Stimulated activated naive CD8-positive, alpha-beta T cell treated with anti-CD3 and anti-CD28 coated beads, Interleukin-15, Interleukin-2, amounts not matched to agents 100 ng/mL and 50 ng/mL, for 24 hours (primary cell): Measurements from ENCODE around the gene PRKN.

ENCODE experiments used
- H3K27ac Mint-ChIP-seq: one replicate; pipeline ENCODE4 v1.8.0; 2021; ENCODE audit warnings: mild to moderate bottlenecking, mixed read lengths
- H3K27me3 Mint-ChIP-seq: one replicate; pipeline ENCODE4 v1.8.0; 2021; ENCODE audit warnings: mixed read lengths
- H3K36me3 Mint-ChIP-seq: one replicate; pipeline ENCODE4 v1.8.0; 2021; ENCODE audit warnings: low read depth, mixed read lengths
- H3K4me1 Mint-ChIP-seq: one replicate; pipeline ENCODE4 v1.8.0; 2021; ENCODE audit warnings: low read depth, mixed read lengths
- H3K4me3 Mint-ChIP-seq: one replicate; pipeline ENCODE4 v1.8.0; 2021; ENCODE audit warnings: mild to moderate bottlenecking, mixed read lengths
- H3K9me3 Mint-ChIP-seq: one replicate; pipeline ENCODE4 v1.8.0; 2021; ENCODE audit warnings: mixed read lengths

PRKN gene

DNA sequence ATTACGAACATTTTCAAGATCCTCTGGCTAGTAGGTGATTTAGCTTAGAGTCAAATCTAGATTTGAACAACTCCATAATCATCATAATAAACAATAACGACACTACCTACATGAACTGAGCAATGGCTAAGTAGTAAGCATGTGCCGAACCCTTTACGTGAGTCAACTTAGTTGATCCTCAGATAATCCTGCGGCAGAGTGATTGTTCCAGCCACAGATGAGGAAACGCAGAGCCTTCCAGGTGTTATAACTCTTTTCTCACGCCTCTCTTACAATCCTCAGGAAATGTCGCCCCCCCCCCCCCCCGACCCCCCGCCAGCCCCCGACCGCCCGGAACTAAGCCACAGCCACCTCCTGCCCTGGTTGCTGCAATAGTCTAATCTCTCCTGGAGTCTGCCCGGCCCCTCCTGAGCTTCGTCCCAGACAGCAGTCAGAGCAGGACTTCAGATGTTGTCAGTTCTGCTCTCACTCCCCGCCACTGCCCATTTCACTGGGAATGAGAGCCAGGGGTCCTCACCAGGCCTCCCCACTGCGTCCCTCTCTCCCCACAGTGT is 1312.2 kb downstream of the PRKN start:
- H3K9me3 Mint-ChIP-seq: no peaks in the 10 kb centered on the region
- H3K4me3 Mint-ChIP-seq: no peak overlapping the region
- H3K36me3 Mint-ChIP-seq: no peaks in the 10 kb centered on the region
- H3K27me3 Mint-ChIP-seq: peaks cover 7% of the 10 kb centered on the region
- H3K27ac Mint-ChIP-seq: no peak overlapping the region
- H3K4me1 Mint-ChIP-seq: no peaks in the 10 kb centered on the region

DNA sequence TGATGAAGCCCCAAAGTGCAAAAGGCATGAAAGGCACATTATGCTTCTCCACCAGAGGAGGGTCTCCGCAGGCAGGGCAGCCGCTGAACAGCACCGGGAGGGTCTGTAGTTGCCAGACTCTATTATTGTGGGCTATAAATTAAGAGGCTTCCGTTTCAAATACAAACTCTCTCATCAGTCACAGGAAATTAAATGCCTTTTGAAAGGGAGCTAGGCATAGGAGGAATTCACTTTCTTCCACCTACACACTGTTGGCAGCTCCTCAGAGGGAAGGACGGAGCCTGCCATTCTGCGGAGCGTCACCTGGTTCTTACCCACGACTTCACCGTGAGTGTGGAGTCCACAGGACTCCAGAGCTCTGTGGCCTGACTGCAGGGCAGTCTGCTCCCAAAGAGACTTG is 1312.9 kb downstream of the PRKN start:
- Mint-ChIP-seq H3K27me3 (peaks cover 6% of the 10 kb centered on the region), H3K4me3 (no peak overlapping the region), H3K4me1 (no peaks in the 10 kb centered on the region), H3K9me3 (no peaks in the 10 kb centered on the region), H3K27ac (no peak overlapping the region), H3K36me3 (no peaks in the 10 kb centered on the region)

GRCh38 chr6:161414180-161414579 is 1313.4 kb downstream of the PRKN start:
- peaks cover 4% of the 10 kb centered on the region for H3K27me3 Mint-ChIP-seq
- no peaks in the 10 kb centered on the region for H3K9me3 Mint-ChIP-seq

DNA sequence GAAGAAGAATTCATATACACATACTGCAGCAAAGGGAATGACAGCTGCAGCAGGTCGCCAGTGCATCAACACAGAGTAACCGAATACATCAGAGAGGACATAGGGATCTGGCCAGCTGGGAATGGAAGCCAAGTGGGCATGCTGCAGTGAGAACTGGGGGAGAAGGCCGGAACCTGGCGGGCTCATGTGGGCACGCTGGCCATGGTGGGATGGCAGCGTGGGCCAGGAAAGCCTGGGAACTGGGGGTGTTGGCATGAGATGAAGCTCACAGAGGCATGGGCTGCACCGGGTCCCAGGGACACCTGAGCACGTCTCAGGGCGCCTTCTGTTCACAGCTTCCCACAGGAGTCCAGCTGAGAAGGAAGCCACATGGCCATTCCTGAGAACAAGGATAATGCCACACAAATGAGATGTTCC is 1314.2 kb downstream of the PRKN start:
- Mint-ChIP-seq H3K9me3 (no peaks in the 10 kb centered on the region), H3K36me3 (no peaks in the 10 kb centered on the region), H3K4me1 (no peaks in the 10 kb centered on the region), H3K27me3 (no peaks in the 10 kb centered on the region), H3K27ac (no peak overlapping the region), H3K4me3 (no peak overlapping the region)

More at GRCh38 chr6:161414180-161414579, 1313.4 kb downstream of the PRKN start:
- Mint-ChIP-seq H3K4me3 (no peak overlapping the region), H3K36me3 (no peaks in the 10 kb centered on the region), H3K27ac (no peak overlapping the region), H3K4me1 (no peaks in the 10 kb centered on the region)

GRCh38 chr6:161412795-161413194 is 1314.8 kb downstream of the PRKN start:
- no peaks in the 10 kb centered on the region for H3K9me3 Mint-ChIP-seq
- H3K4me1 Mint-ChIP-seq: no peaks in the 10 kb centered on the region
- no peak overlapping the region for H3K27ac Mint-ChIP-seq
- no peaks in the 10 kb centered on the region for H3K27me3 Mint-ChIP-seq
- H3K36me3 Mint-ChIP-seq: no peaks in the 10 kb centered on the region
- H3K4me3 Mint-ChIP-seq: no peak overlapping the region

- Mint-ChIP-seq H3K27ac (no peak overlapping the region), H3K4me1 (no peaks in the 10 kb centered on the region), H3K4me3 (no peak overlapping the region), H3K27me3 (no peaks in the 10 kb centered on the region), H3K36me3 (no peaks in the 10 kb centered on the region), H3K9me3 (no peaks in the 10 kb centered on the region)
These were observed 1316.2 kb downstream of the PRKN start for GRCh38 chr6:161411265-161411944.

DNA sequence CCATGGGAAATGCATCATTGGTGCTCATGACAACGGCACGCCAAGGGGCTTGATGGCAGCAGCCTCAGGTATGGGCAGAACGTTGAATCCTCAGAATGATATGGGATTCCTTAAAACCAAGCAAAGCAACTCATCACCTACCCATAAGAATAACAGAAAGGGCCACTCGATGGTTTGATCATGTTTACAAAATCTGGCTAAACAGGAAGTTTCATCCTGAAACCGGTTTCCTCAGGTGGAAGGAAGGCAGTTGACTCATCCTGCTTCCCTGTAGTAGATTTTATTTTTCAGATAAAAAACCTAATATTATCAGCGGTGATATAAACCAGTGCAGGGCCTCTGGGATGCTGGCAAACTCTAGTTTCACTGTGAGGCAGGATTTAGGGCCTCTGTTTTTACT is 1316.8 kb downstream of the PRKN start:
- Mint-ChIP-seq H3K27me3 (no peaks in the 10 kb centered on the region), H3K27ac (no peak overlapping the region)

GRCh38 chr6:161410076-161410475 is 1317.5 kb downstream of the PRKN start:
- no peaks in the 10 kb centered on the region for H3K27me3 Mint-ChIP-seq
- no peaks in the 10 kb centered on the region for H3K4me1 Mint-ChIP-seq
- H3K36me3 Mint-ChIP-seq: no peaks in the 10 kb centered on the region
- no peak overlapping the region for H3K27ac Mint-ChIP-seq
- no peaks in the 10 kb centered on the region for H3K9me3 Mint-ChIP-seq
- H3K4me3 Mint-ChIP-seq: no peak overlapping the region

More for the DNA sequence above, 1316.8 kb downstream of the PRKN start:
- Mint-ChIP-seq H3K36me3 (no peaks in the 10 kb centered on the region), H3K4me3 (no peak overlapping the region), H3K4me1 (no peaks in the 10 kb centered on the region), H3K9me3 (no peaks in the 10 kb centered on the region)

- H3K27ac Mint-ChIP-seq: no peak overlapping the region
- no peaks in the 10 kb centered on the region for H3K36me3 Mint-ChIP-seq
- no peaks in the 10 kb centered on the region for H3K4me1 Mint-ChIP-seq
- H3K27me3 Mint-ChIP-seq: no peaks in the 10 kb centered on the region
- no peak overlapping the region for H3K4me3 Mint-ChIP-seq
- no peaks in the 10 kb centered on the region for H3K9me3 Mint-ChIP-seq
These were observed 1318.2 kb downstream of the PRKN start for GRCh38 chr6:161409353-161409752.

DNA sequence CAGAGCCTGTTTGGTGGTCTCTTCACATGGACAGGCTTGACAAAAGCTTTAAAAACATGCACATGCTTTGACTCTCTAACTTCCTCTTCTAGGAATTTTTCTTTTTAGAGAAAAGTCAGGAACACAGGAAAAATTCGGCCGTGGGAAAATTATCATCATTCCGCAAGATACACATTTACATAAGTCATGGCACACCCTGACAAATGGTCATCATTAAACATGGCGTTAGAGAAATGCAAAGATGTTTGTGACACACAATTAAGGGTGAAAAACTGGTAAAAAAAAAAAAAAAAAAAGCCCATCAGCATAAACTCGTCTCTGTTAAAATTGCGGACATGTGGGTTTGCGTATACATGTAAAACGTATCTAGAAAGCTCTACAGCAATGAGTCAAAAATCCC is 1319.5 kb downstream of the PRKN start:
- H3K36me3 Mint-ChIP-seq: no peaks in the 10 kb centered on the region
- H3K27ac Mint-ChIP-seq: no peak overlapping the region
- H3K4me3 Mint-ChIP-seq: no peak overlapping the region
- H3K9me3 Mint-ChIP-seq: no peaks in the 10 kb centered on the region
- no peaks in the 10 kb centered on the region for H3K4me1 Mint-ChIP-seq
- no peaks in the 10 kb centered on the region for H3K27me3 Mint-ChIP-seq

DNA sequence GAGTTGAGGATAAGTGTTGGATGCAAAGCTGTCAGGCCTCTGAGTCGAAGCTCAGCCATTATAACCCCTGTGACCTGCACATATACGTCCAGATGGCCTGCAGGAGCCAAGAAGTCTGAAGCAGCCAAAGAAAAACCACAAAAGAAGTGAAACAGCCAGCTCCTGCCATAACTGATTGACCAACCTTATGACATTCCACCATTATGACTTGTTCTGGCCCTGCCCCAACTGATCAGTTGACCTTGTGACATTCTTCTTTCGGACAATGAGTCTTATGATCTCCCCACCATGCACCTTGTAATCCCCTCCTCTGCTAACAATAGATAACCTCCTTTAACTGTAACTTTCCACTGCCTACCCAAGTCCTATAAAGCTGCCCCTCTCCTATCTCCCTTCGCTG is 1320.0 kb downstream of the PRKN start:
- H3K27ac Mint-ChIP-seq: no peak overlapping the region
- no peaks in the 10 kb centered on the region for H3K27me3 Mint-ChIP-seq
- H3K4me1 Mint-ChIP-seq: no peaks in the 10 kb centered on the region
- H3K9me3 Mint-ChIP-seq: no peaks in the 10 kb centered on the region
- no peak overlapping the region for H3K4me3 Mint-ChIP-seq
- H3K36me3 Mint-ChIP-seq: no peaks in the 10 kb centered on the region

DNA sequence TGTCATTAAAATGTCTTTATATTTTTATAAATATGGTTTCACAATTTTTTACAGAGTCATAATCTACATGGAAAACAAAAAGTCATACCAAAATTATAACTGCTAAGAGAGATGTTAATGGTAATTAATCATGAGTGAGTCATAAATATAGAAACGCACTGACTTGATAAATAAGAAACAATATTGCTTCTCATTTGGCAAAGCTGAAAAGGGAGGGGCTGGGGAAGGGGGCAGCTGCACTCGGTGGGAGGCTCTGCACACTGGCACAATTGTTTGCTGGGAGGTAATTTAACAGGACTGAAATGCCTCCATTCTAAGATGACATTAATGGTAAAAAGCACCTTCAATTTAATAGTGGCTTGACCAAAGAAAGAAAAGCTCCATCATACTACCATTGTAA is 1320.5 kb downstream of the PRKN start:
- H3K27ac Mint-ChIP-seq: no peak overlapping the region
- H3K27me3 Mint-ChIP-seq: no peaks in the 10 kb centered on the region
- H3K9me3 Mint-ChIP-seq: no peaks in the 10 kb centered on the region
- H3K4me3 Mint-ChIP-seq: no peak overlapping the region
- no peaks in the 10 kb centered on the region for H3K36me3 Mint-ChIP-seq
- no peaks in the 10 kb centered on the region for H3K4me1 Mint-ChIP-seq

DNA sequence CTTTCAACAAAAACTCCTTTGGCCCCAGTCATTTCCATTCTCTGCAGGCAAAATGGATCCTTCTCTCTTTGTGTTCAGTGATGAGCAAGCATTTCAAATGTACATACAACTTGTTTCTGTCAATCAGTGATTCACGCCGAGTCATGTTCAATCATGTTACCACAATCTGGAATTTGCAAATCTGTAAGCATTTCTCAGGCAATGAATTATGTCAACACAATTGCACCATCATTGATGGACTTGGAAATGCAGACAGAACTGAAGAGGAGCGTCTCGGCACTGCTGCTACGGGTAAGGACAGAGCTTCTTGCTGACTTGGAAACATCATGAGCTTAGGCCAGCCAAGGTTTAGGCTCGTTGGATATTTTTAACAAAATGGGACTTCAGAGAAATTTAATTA is 1320.9 kb downstream of the PRKN start:
- Mint-ChIP-seq H3K4me1 (no peaks in the 10 kb centered on the region), H3K36me3 (no peaks in the 10 kb centered on the region), H3K27ac (no peak overlapping the region), H3K9me3 (no peaks in the 10 kb centered on the region), H3K4me3 (no peak overlapping the region), H3K27me3 (no peaks in the 10 kb centered on the region)

DNA sequence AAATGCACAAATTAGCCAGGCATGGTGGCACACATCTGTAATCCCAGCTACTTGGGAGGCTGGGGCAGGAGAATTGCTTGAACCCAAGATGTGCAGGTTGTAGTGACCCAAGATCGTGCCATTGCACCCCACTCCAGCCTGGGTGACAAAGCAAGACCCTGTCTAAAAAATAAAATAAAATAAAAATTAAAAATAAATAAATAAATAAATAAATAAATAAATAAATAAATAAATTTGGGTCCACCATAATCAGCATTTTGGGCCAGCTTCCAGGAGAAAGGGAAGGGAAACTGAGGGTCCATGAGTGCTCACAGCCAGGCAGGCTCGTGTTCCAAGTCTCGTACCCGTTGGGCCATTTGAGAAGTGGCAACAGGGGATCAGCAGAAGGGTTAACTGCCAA is 1322.1 kb downstream of the PRKN start:
- Mint-ChIP-seq H3K4me3 (no peak overlapping the region), H3K27me3 (no peaks in the 10 kb centered on the region), H3K4me1 (no peaks in the 10 kb centered on the region), H3K27ac (no peak overlapping the region), H3K9me3 (no peaks in the 10 kb centered on the region), H3K36me3 (no peaks in the 10 kb centered on the region)

- Mint-ChIP-seq H3K36me3 (no peaks in the 10 kb centered on the region), H3K4me3 (no peak overlapping the region), H3K27ac (no peak overlapping the region)
These were observed 1323.8 kb downstream of the PRKN start for GRCh38 chr6:161403717-161404116.

More at GRCh38 chr6:161403717-161404116, 1323.8 kb downstream of the PRKN start:
- H3K27me3 Mint-ChIP-seq: no peaks in the 10 kb centered on the region
- no peaks in the 10 kb centered on the region for H3K9me3 Mint-ChIP-seq
- no peaks in the 10 kb centered on the region for H3K4me1 Mint-ChIP-seq
